Muscle of back (tissue), 11 donors: Measurements from ENCODE around the gene GRB10. TPM values are rescaled to one million over a fixed set of nuclear protein-coding genes. Genes with fewer than 3 reads are reported as not detected.

Source experiments
- DNase-seq, 3 donors: peaks; one replicate each; pipeline versions ENCODE4 v3.0.0 to v3.0.0-alpha.2; 2013
- polyA plus RNA-seq, 10 donors: library from polyadenylated mRNA; unstranded; fragments of 120-200 nt; gene quantifications; one replicate each; pipeline ENCODE4 v1.2.1, GENCODE V29; 2013; ENCODE audit not compliant: insufficient read length in 10 of 10

The GRB10 gene
- polyA plus RNA-seq, 10 donors: 11.5 to 27.6 (median 16.5) TPM

- DNase-seq: no peak
Measured at GRCh38 chr7:50805447-50806125, 22.9 kb upstream of the GRB10 start.

DNA sequence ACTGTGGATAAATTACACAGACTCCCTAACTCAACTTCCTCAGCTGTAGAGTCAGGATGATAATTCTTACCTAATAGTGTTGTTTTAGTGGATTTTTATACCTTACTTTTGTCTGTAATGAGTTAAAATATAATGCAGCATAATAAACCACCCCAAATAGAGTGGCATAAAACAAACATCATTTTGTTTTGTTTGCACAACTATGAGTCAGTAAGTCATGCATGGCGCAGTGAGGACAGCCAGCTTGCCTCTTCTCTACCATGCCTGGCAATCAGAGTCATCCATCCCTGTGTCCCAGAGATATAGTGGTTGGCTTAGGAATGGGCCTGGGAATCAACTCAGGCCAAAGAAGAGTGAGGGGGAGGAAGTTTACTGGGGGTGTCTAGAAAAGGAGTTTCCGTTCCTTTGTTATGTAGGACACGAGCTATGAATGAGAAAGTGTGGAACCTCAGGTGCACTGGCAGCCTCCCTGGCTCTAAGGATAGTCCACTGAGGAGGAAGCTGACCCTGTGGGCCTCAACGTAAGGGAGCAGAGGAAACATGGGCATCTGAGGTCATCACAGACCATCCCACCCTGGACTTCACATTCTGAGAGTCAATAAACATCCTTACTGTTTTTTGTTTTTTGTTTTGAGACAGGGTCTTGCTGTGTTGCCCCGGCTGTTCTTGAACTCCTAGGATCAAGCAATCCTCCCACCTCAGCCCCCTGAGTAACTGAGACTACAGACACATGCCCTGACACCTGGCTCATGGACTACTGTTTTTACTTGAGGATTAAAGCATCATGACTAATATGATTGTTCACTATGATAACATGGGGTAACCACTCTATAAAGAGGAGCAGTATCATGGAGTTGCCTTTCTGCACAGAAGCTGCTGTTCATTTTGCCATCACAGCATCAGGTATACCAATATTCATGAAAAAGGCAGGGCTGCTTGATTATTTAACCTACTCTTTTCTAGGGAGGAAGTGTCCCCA is 21.0 kb upstream of the GRB10 start:
- DNase-seq: no peak

- DNase-seq: no peak
Measured at GRCh38 chr7:50801907-50802306, 19.2 kb upstream of the GRB10 start.

- no peak for DNase-seq
Measured at GRCh38 chr7:50799873-50800272, 17.2 kb upstream of the GRB10 start.

GRCh38 chr7:50798126-50798525 is 15.4 kb upstream of the GRB10 start:
- no peak for DNase-seq

- DNase-seq: no peak
Measured at GRCh38 chr7:50795831-50796230, 13.1 kb upstream of the GRB10 start.

GRCh38 chr7:50795253-50795652 is 12.6 kb upstream of the GRB10 start:
- DNase-seq: no peak

GRCh38 chr7:50793947-50794570 is 11.4 kb upstream of the GRB10 start:
- DNase-seq: peak in 1 of 3 donors; percentile 21

DNA sequence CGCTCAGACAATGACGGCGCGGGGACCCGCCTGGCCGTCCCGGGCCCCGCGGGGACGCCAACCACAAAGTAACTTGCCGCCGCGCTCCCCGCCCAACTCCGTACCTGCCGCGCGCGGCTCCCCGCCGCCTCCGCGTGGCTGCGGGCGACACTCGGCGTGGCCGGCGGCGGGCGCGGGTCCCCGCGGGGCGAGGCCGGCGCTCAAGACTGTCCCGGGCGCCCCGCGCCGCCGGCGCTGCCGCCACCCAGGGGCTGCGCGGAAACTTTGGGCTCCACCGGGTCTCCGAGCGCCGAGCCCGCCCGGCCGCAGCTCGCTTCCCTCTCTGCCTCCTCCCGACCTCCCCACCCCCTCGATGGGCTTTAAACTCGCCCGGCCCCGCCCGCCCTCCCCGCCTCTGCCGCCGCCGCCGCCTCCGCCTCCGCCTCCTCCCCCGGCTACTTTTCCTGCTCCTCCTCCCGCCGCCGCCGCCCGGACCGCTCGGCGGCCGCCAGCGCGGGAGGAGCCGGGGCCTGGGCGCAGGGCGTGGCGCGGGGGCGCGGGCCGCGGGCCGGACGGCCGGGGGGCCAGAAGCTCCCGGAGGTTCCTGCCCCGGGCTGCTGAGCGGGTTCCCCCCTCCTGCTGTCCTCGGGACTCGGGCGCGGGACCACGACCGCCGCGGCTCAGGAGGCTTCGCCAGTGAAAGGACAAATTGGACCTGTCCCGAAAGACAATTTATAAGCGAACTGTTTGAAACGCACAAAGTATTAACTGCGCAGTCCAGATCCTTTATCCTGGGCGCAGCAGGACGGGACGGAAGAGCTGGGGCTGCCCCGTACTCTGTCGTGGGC is 10.6 kb upstream of the GRB10 start:
- DNase-seq: peak; percentile 52 to 72 (median 53)

DNA sequence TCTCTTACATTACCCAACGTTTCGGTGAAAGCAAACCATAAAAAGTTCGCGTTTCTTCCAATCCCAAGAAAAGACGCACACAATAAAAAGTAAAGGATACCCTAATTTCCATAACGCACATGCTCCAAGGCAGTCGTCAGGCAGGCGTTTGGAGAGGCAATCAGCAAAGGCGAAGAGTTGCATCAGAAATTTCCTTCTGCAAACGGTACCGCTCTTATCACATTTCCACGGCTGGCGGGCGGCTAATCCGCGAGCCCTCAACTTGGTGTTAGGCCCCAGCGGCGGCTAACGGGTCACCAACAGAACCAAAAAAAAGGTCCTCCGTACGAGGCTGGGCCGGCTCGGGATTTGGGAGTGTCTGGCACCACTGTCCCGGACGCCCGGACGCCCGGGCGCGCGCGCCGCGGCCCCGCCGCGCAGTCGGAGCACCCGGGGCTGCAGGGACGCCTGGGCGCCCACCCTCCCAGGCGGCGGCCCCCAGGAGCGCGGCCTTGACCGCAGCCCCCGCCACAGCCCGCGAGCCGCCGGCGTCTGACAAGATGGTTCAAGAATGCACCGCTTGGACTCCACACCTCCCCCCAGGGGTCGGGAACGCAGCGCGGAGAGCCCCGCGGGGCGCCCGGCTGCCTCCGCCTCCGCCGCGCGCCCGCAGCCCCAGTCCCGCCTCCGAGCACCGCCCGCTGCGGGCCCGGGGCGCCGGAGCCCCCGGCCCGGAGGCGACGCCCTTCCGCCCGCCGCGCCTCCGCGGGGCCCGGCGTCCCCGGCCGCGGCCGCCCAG is 9.8 kb upstream of the GRB10 start:
- DNase-seq: peak; percentile 26 to 67 (median 29)

- peak; percentile 9 to 44 (median 13) for DNase-seq
Measured at GRCh38 chr7:50791938-50792341, 9.2 kb upstream of the GRB10 start.

DNA sequence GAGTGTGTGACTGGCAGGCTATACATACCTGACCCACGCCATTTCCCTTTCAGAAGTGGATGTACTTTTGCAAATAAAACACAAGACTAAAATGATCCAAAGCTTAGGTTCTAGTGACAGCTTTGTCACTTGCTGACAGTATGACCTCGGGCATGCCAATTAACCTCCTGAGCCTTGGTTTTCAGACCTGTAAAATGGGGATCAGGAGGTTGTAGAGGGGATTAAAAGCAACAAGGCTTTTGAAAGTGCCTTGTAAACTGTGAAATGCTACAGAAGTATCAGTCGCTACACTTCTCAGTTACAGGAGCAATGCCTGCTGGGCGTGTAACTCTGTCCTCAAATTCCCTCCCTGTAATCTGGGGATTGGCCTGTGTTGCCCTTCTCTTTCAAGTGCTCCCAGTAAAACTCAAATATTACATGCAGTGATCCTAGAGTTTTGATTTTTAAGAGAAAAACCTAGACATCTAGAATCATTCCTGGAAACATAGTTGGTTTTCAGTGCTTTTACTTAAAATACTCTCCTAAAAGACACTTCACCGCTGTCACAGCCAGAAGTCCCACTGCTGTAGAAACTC is 8.8 kb upstream of the GRB10 start:
- DNase-seq: no peak

- no peak for DNase-seq
Measured at GRCh38 chr7:50790381-50790780, 7.7 kb upstream of the GRB10 start.

DNA sequence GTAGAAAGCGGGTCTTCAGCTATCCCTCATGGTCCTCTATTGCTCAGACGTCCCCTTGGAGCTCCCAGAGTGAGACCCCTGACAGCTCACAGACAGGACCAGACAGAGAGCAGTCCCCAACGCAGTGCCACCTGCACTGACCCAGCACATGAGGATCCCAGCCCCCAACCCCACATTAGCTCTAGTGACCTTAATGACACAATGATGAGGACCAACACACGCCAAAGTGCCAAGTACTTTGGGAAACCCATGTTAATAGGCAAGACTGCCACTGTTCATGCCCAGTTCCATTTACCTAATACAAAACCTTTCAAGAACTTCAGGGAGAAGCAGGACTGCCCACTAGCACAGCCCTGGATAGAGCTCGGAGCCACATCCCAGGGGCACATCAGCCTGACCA is 5.7 kb upstream of the GRB10 start:
- no peak for DNase-seq

GRCh38 chr7:50787825-50788224 is 5.1 kb upstream of the GRB10 start:
- no peak for DNase-seq

- no peak for DNase-seq
Measured at GRCh38 chr7:50785346-50785745, 2.6 kb upstream of the GRB10 start.

- no peak for DNase-seq
Measured at GRCh38 chr7:50783801-50784507, 1.3 kb upstream of the GRB10 start.

GRCh38 chr7:50783303-50783702 is 607 bp upstream of the GRB10 start:
- no peak for DNase-seq

GRCh38 chr7:50781381-50782293 is 1.1 kb downstream of the GRB10 start:
- DNase-seq: no peak
